ENCODE measurements around the gene DMBT1.

DMBT1 gene

GRCh38 chr10:122560279-122560804 lies at the start of gene DMBT1:
Gene DMBT1 (plus strand): TSS chr10:122560754. CDS start chr10:122560771, 17 bp downstream.
- no peak for DNase-seq (ENCODE audit: low spot score)

- DNase-seq (ENCODE audit: low spot score), result no peak
Observed at GRCh38 chr10:122513053-122513452, 47.5 kb upstream of the DMBT1 start.

GRCh38 chr10:122514045-122514840 lies 46.3 kb upstream of the DMBT1 start:
- no peak for DNase-seq (ENCODE audit: low spot score)

- no peak for DNase-seq (ENCODE audit: low spot score)
Observed at GRCh38 chr10:122515022-122515424, 45.5 kb upstream of the DMBT1 start.

GRCh38 chr10:122515588-122516231 lies 44.8 kb upstream of the DMBT1 start:
- DNase-seq (ENCODE audit: low spot score), result no peak

GRCh38 chr10:122516734-122517133 lies 43.8 kb upstream of the DMBT1 start:
- DNase-seq (ENCODE audit: low spot score), result no peak

- DNase-seq (ENCODE audit: low spot score), result no peak
Observed at GRCh38 chr10:122519144-122519543, 41.4 kb upstream of the DMBT1 start.

- DNase-seq (ENCODE audit: low spot score), result peak; percentile 69
Observed at GRCh38 chr10:122519873-122520272, 40.7 kb upstream of the DMBT1 start.

GRCh38 chr10:122521011-122521410 lies 39.5 kb upstream of the DMBT1 start:
- DNase-seq (ENCODE audit: low spot score), result no peak

GRCh38 chr10:122524811-122525210 lies 35.7 kb upstream of the DMBT1 start:
- no peak for DNase-seq (ENCODE audit: low spot score)

GRCh38 chr10:122525788-122526187 lies 34.8 kb upstream of the DMBT1 start:
- no peak for DNase-seq (ENCODE audit: low spot score)

- no peak for DNase-seq (ENCODE audit: low spot score)
Observed at GRCh38 chr10:122526892-122527291, 33.7 kb upstream of the DMBT1 start.

- DNase-seq (ENCODE audit: low spot score), result no peak
Observed at GRCh38 chr10:122530177-122530576, 30.4 kb upstream of the DMBT1 start.

- no peak for DNase-seq (ENCODE audit: low spot score)
Observed at GRCh38 chr10:122531261-122531660, 29.3 kb upstream of the DMBT1 start.

- no peak for DNase-seq (ENCODE audit: low spot score)
Observed at GRCh38 chr10:122531939-122532338, 28.6 kb upstream of the DMBT1 start.

GRCh38 chr10:122532601-122533296 lies 27.8 kb upstream of the DMBT1 start:
- DNase-seq (ENCODE audit: low spot score), result no peak

GRCh38 chr10:122537545-122537944 lies 23.0 kb upstream of the DMBT1 start:
- no peak for DNase-seq (ENCODE audit: low spot score)

- DNase-seq (ENCODE audit: low spot score), result no peak
Observed at GRCh38 chr10:122541541-122542002, 19.0 kb upstream of the DMBT1 start.

- DNase-seq (ENCODE audit: low spot score), result no peak
Observed at GRCh38 chr10:122543676-122544445, 16.7 kb upstream of the DMBT1 start.

GRCh38 chr10:122544493-122544892 lies 16.1 kb upstream of the DMBT1 start:
- DNase-seq (ENCODE audit: low spot score), result no peak

GRCh38 chr10:122546242-122546641 lies 14.3 kb upstream of the DMBT1 start:
- DNase-seq (ENCODE audit: low spot score), result no peak
